Astrocyte of the spinal cord (primary cell): ENCODE data around the gene SDR42E1.

Experiments
- DNase-seq: peaks from one replicate; pipeline ENCODE4 v3.0.0; 2011; ENCODE audit warnings: low read depth, low spot score
- H3K4me3 ChIP-seq: 2 replicates; pipeline ENCODE4 v1.5.1; 2011; ENCODE audit warnings: low read depth, mild to moderate bottlenecking, low read length, moderate library complexity
- CTCF ChIP-seq: IDR thresholded peaks from 2 replicates; pipeline ENCODE4 v1.5.1; 2012; ENCODE audit warnings: low read depth, mild to moderate bottlenecking, low read length, inconsistent platforms
- in situ Hi-C: cut with HindIII; loops from 2 replicates; pipeline ENCODE4 v1.10.0; 2017; ENCODE audit warnings: low sequenced_read_pairs

SDR42E1 gene

GRCh38 chr16:82051656-82052055 lies 40.4 kb upstream of the SDR42E1 start:
- H3K4me3 ChIP-seq = no peak overlapping the region
- in situ Hi-C loops = no loop called here
- no peak for TF ChIP-seq CTCF
- DNase-seq = no peak

- no peak for TF ChIP-seq CTCF
- DNase-seq = no peak
- in situ Hi-C loops = no loop called here
- H3K4me3 ChIP-seq = no peak overlapping the region
Observed at GRCh38 chr16:82050909-82051357, 39.7 kb upstream of the SDR42E1 start.

GRCh38 chr16:82050506-82050905 lies 39.2 kb upstream of the SDR42E1 start:
- DNase-seq = no peak
- H3K4me3 ChIP-seq = no peak overlapping the region
- no peak for TF ChIP-seq CTCF
- in situ Hi-C loops = no loop called here

GRCh38 chr16:82049484-82049883 lies 38.2 kb upstream of the SDR42E1 start:
- DNase-seq = no peak
- in situ Hi-C loops = no loop called here
- TF ChIP-seq CTCF = no peak
- H3K4me3 ChIP-seq = no peak overlapping the region

- in situ Hi-C loops = no loop called here
- H3K4me3 ChIP-seq = no peak overlapping the region
- no peak for TF ChIP-seq CTCF
- DNase-seq = no peak
Observed at GRCh38 chr16:82047787-82048186, 36.5 kb upstream of the SDR42E1 start.

GRCh38 chr16:82047374-82047773 lies 36.1 kb upstream of the SDR42E1 start:
- in situ Hi-C loops = no loop called here
- no peak for DNase-seq
- no peak overlapping the region for H3K4me3 ChIP-seq
- TF ChIP-seq CTCF = no peak

GRCh38 chr16:82046941-82047340 lies 35.7 kb upstream of the SDR42E1 start:
- H3K4me3 ChIP-seq = no peak overlapping the region
- no peak for TF ChIP-seq CTCF
- in situ Hi-C loops = no loop called here
- DNase-seq = no peak
